Measurements from ENCODE around the gene RSAD1.

- TF ChIP-seq CTCF (IDR thresholded peaks at IDR 0.05) (no peak), POLR2AphosphoS5 (IDR thresholded peaks at IDR 0.05) (no peak), POLR2A (IDR thresholded peaks at IDR 0.05) (no peak)
Observed at GRCh38 chr17:50468304-50469207, 10.1 kb upstream of the RSAD1 start, which contains the start of gene CHAD.
